Hematopoietic multipotent progenitor cell treated with erythropoietin and hydrocortisone succinate and interleukin-3 and kit ligand, for 8 days (in vitro differentiated cells): ENCODE measurements around the gene PRDM11.

Experiments used
- DNase-seq: peaks from one replicate; pipeline ENCODE4 v3.0.0-alpha.2; 2015

PRDM11 gene

GRCh38 chr11:45158210-45158731 lies 11.8 kb downstream of the PRDM11 start:
- peak; percentile 27 for DNase-seq

GRCh38 chr11:45158891-45159605 lies 12.6 kb downstream of the PRDM11 start:
- DNase-seq = no peak

GRCh38 chr11:45159781-45160365 lies 13.4 kb downstream of the PRDM11 start:
- no peak for DNase-seq

GRCh38 chr11:45161252-45162063 lies 15.0 kb downstream of the PRDM11 start:
- no peak for DNase-seq

- no peak for DNase-seq
Observed at GRCh38 chr11:45162064-45162375, 15.6 kb downstream of the PRDM11 start.

- no peak for DNase-seq
Observed at GRCh38 chr11:45162916-45163879, 16.8 kb downstream of the PRDM11 start.

- no peak for DNase-seq
Observed at GRCh38 chr11:45163956-45164575, 17.6 kb downstream of the PRDM11 start.

GRCh38 chr11:45165386-45165785 lies 18.9 kb downstream of the PRDM11 start:
- DNase-seq = no peak

- no peak for DNase-seq
Observed at GRCh38 chr11:45165806-45166603, 19.6 kb downstream of the PRDM11 start.

GRCh38 chr11:45166604-45166897 lies 20.1 kb downstream of the PRDM11 start:
- no peak for DNase-seq

GRCh38 chr11:45167283-45167682 lies 20.8 kb downstream of the PRDM11 start:
- no peak for DNase-seq

- no peak for DNase-seq
Observed at GRCh38 chr11:45168366-45169130, 22.1 kb downstream of the PRDM11 start.

GRCh38 chr11:45169310-45170072 lies 23.1 kb downstream of the PRDM11 start:
- DNase-seq = no peak

- no peak for DNase-seq
Observed at GRCh38 chr11:45170484-45170883, 24.0 kb downstream of the PRDM11 start.

- no peak for DNase-seq
Observed at GRCh38 chr11:45171550-45171949, 25.1 kb downstream of the PRDM11 start.

GRCh38 chr11:45173064-45173463 lies 26.6 kb downstream of the PRDM11 start:
- no peak for DNase-seq

GRCh38 chr11:45174168-45174835 lies 27.9 kb downstream of the PRDM11 start:
- no peak for DNase-seq

GRCh38 chr11:45174963-45175362 lies 28.5 kb downstream of the PRDM11 start:
- no peak for DNase-seq

- no peak for DNase-seq
Observed at GRCh38 chr11:45176996-45177395, 30.6 kb downstream of the PRDM11 start.
